Measurements from ENCODE around the gene SUSD4.

Gene SUSD4

GRCh38 chr1:223329252-223329651 is 34.7 kb downstream of the SUSD4 start:
- FAIRE-seq: no peak

GRCh38 chr1:223328566-223328965 is 35.4 kb downstream of the SUSD4 start:
- FAIRE-seq: no peak

- FAIRE-seq: no peak
Measured at GRCh38 chr1:223326776-223327175, 37.2 kb downstream of the SUSD4 start.

- FAIRE-seq: no peak
Measured at GRCh38 chr1:223323491-223324484, 40.2 kb downstream of the SUSD4 start.

- FAIRE-seq: no peak
Measured at GRCh38 chr1:223322868-223323267, 41.1 kb downstream of the SUSD4 start.

GRCh38 chr1:223320959-223321358 is 43.0 kb downstream of the SUSD4 start:
- no peak for FAIRE-seq

- FAIRE-seq: no peak
Measured at GRCh38 chr1:223319905-223320580, 43.9 kb downstream of the SUSD4 start.

GRCh38 chr1:223319398-223319797 is 44.6 kb downstream of the SUSD4 start:
- FAIRE-seq: no peak

- no peak for FAIRE-seq
Measured at GRCh38 chr1:223316082-223316481, 47.9 kb downstream of the SUSD4 start.

- FAIRE-seq: no peak
Measured at GRCh38 chr1:223315665-223316064, 48.3 kb downstream of the SUSD4 start.

- no peak for FAIRE-seq
Measured at GRCh38 chr1:223313415-223313754, 50.6 kb downstream of the SUSD4 start.

GRCh38 chr1:223312705-223313414 is 51.1 kb downstream of the SUSD4 start:
- FAIRE-seq: no peak

GRCh38 chr1:223312273-223312672 is 51.7 kb downstream of the SUSD4 start:
- no peak for FAIRE-seq

- no peak for FAIRE-seq
Measured at GRCh38 chr1:223311826-223312225, 52.1 kb downstream of the SUSD4 start.

GRCh38 chr1:223308136-223308535 is 55.8 kb downstream of the SUSD4 start:
- no peak for FAIRE-seq

GRCh38 chr1:223307544-223307943 is 56.4 kb downstream of the SUSD4 start:
- FAIRE-seq: no peak

- no peak for FAIRE-seq
Measured at GRCh38 chr1:223304931-223305330, 59.0 kb downstream of the SUSD4 start.

GRCh38 chr1:223301371-223301770 is 62.6 kb downstream of the SUSD4 start:
- no peak for FAIRE-seq

GRCh38 chr1:223299553-223299952 is 64.4 kb downstream of the SUSD4 start:
- FAIRE-seq: no peak

GRCh38 chr1:223298701-223299100 is 65.3 kb downstream of the SUSD4 start:
- FAIRE-seq: no peak

GRCh38 chr1:223297800-223298199 is 66.2 kb downstream of the SUSD4 start:
- FAIRE-seq: no peak

GRCh38 chr1:223291796-223292195 is 72.2 kb downstream of the SUSD4 start:
- no peak for FAIRE-seq

- no peak for FAIRE-seq
Measured at GRCh38 chr1:223290397-223290796, 73.6 kb downstream of the SUSD4 start.

- FAIRE-seq: no peak
Measured at GRCh38 chr1:223289621-223290020, 74.4 kb downstream of the SUSD4 start.

All from G401.6 (cell line).